HG03378 (cell line): ENCODE measurements around the gene MSI2.
"Not testable (repeated sequence)": the region's sequence is repeated elsewhere in the genome, so short reads cannot be mapped to it uniquely, and the experiment has no call there.

Experiments used
- ATAC-seq: cut with Tn5 transposase; IDR thresholded peaks from one replicate; pipeline ENCODE4 v1.9.1; 2021; ENCODE audit warnings: mild to moderate bottlenecking, moderate library complexity; ENCODE audit not compliant: unreplicated experiment

MSI2 gene

DNA sequence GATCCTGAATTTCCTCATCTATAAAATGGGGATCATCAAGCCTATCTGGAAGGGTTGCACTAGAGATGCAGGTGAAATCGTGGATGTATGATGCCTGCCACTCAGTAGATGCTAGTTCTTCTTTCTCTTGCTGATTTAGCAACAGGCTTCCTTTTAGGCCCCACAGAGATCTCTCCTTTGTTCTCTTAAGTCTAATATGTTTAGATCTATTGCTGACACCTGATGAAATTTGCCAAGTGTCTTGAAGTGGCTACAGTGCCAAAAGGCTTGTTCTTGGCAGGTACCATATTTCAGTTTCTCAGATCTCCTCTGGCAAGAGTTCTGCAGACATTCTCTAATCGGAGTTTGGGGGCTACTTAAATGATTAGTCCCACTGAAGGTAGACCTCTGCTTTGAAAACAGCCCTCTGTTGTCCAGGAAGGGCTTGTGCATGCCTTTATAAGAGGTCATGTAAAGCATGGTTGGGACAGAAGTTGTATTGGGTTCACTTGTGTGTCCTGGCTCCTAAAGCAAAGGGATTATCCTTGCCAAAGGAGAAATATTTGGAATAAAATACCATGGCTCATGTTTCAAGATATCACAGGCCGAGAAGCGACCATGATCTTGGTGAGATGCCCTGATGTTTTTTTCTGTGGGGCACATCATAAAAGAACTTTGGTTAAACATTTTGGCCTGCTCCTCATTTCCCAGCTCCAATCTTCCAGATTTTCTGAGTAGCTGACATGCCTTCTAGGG is 234.0 kb downstream of the MSI2 start:
- ATAC-seq: no peak

DNA sequence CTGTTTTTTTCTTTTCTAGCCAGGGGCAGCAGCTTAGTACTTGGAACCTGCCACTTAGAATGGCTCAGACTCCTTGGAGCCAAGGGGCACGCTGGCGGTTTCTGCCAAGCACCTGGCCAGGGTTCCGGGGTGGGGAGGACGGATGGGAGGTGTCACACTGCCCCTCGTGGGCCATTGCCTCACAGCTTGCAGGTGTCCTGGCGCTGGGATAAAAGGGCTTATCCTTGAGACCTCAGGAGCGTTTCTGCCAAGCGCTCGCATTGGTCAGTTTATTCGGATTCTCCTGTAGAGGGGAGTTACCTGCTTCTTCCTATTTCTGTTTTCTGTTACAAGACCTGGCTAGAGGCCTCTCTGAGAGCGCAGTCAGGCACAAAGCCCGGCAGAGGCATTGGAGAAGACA is 234.6 kb downstream of the MSI2 start:
- no peak for ATAC-seq

DNA sequence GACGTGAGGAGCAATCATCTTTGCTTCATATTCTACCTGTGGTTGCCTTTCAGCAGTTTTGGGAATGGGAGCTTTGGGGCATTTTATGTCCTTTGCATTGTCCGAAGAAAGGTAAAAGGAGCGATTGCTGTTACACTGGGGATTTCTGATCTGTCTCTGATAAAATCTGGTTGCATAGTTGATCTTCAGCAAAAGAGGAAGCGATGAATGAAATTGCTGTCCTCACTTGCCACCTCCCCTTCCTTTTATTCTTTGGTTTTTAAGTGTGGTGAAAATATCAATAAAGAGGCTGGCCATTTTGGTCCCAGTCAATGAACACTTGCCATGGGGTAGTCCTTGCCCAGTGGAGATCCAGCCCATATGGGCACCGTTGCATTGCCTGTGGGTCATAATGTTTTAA is 236.8 kb downstream of the MSI2 start:
- ATAC-seq: no peak

DNA sequence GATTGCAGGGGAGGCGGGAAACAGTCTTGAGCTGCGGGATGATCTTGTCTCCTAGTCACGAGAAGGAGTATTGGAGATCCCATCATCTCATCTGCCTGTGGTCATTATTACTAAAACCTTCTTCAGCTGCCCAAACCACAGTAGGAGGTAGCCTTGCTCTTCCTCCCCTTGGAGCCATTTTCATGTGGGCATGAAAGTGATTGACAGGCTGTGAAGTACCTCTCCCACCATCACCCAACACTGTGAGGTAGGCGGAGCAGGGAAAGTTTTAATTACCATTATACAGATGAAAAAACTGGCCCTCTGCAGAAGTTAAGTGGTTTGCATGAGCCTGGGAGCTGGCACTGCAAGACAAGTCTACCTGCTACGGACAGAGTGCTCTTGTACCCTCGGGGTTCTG is 237.3 kb downstream of the MSI2 start:
- ATAC-seq: no peak

DNA sequence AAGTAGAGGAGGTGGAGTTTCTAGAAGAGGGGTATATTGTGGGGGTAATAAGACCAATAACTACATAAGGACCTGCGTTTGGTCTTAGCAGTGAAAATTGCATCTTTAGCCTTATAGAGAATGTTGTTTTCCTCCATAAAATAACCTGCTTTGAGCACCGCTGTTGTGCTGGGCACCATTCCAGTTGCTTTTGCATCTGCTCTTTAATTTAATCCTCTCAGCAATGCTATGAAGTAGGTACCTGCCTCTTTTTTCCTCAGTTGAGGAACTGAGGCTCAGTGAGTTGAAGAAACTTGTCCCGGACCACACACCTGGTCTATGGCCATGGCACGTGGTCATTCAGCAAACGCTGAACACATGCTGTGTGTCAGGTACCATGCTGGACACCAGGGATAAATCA is 238.1 kb downstream of the MSI2 start:
- no peak for ATAC-seq

DNA sequence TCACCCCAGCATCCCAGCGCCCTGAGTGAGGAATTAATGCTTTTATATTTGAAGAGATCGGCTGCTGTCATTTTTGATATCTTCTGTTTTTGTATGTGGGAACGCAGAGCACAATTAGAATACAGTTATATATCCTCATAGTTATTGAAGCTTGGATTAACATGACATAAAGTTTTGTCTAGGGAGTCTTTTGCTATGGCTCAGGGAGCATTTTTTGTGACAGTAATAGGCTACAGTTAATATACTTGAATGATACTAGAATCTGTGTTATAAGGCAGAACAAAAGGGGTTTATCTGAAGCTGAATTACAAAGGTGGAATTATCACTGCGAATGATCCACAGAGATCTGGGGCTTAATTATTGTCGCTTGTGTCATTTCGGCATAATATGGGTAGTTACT is 239.4 kb downstream of the MSI2 start:
- no peak for ATAC-seq

DNA sequence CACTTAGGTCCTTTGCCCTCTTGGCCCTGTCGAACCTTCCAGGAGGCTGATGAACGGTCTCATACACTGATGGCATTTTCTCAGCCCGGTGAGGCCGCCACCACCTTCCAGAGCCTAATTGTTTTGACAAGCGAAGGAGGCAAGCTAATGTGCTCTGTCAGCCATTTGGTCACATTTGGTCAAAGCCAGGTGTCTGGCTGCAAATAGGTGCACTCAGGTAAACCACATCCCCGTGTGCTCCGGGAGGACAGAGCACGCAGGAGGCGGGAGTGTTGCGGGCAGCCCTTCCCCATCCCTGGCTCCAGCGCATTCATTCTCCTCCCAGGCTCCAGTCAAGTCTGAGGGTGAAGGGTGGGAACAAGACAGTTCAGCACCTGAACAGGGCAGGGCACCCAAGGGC is 240.1 kb downstream of the MSI2 start:
- ATAC-seq: no peak

DNA sequence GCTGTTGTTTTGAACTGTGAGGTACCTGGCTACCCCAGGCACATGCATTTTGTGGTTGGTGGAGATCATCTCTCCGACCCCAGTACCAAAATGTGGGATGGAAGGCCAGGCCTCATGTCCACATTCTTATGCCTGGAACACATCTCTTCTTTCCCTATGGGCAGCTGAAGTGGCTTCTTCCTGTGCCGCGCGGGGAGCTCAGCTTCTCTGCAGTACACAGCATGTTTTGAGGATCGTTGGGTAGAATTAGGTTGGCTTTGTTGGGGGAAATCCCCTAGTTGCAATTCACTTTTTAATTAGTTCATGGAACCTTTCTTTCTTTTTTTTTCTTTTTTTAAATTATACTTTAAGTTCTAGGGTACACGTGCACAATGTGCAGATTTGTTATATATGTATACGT is 242.1 kb downstream of the MSI2 start:
- ATAC-seq: no peak

DNA sequence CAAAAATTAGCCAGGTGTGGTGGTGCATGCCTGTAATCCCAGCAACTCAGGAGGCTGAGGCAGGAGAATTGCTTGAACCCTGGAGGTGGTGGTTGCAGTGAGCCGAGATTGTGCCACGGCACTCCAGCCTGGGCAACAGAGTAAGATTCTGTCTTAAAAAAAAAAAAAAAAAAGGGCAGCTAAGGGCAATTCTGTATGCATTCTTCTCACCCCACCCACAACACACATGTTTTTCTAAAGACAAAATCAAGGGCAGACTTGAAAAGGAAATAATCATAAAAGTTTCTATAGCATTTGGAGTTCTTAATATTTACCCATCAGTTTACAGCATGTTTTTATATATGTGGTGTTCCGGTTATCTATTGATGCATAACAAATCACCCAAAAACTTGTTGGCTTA is 242.9 kb downstream of the MSI2 start:
- not testable (repeated sequence) for ATAC-seq

DNA sequence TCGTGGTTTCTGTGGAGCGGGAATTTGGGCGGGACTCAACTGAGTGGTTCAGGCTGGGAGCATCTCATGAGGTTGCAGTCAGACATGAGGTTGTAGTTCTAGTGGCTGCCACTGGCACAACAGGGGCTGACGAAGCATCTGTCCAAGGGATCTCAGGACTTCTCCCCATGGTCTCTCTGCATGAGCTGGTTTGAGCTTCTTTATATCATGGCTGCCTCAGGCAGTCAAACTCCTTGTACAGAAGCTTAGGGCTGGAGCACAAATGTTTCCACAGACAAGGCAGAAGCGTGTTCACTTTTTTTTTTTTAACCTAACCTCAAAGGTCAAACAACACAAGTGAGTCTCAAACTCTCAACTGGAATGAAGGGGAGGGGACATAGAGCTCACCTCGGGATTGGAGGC is 243.3 kb downstream of the MSI2 start:
- ATAC-seq: no peak

DNA sequence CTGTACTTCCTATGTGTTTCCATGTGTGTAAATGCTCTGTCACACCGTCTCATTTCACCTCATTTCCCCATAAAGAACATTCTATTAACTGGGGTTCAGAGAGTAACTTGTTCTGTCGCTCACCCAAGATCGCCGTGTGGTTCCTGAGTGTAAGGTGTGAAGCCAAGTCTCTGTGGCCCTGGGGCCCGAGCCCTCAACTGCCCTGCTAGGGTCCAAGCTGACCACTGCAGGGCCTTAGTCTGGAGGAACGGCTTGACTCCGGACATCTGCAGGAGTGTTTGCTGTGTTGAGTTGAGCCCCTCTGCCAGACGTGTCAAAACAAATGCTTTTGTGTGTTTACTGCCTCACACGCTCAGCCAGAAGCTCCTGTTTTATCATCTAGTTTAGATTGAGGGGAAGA is 244.7 kb downstream of the MSI2 start:
- ATAC-seq: no peak

DNA sequence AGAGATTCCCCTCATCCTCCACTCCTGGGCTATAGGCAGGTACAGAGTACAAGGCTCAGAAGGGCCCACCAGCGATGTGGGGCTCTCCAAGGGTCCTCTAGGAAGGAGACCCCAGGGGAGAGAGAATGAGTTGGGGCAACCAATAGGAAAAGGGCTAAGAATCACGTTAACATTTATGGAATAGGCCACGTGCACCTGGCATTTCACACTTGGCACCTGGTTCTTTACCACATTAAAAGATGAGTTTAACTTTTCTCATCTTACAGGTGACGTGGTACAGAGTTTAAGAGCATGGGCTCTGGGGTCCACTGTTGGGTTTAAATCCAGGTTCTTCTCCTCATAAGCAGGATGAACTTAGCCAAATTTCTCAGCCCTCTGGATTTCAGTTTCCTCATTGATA is 245.7 kb downstream of the MSI2 start:
- ATAC-seq: no peak

DNA sequence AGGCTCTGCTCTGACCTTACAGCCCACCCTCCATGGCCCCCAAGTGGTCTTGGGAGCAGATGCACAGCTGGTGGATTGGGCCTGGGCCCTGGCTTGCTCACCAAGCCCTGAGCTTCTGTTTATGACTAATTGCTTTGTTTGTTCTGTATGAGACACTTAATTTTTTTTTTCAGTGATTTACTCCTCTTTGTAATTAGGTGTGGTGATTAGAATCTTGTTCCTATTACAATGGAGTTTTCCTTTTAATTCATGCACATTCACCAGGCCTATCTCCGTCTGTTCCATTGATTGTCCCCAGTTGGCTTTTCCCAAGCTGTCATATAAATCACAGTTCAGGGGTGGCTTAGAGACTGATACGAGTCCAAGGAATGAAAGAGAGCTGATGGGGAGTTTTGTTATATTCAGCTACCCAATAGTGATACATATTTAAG is 246.5 kb downstream of the MSI2 start:
- no peak for ATAC-seq

DNA sequence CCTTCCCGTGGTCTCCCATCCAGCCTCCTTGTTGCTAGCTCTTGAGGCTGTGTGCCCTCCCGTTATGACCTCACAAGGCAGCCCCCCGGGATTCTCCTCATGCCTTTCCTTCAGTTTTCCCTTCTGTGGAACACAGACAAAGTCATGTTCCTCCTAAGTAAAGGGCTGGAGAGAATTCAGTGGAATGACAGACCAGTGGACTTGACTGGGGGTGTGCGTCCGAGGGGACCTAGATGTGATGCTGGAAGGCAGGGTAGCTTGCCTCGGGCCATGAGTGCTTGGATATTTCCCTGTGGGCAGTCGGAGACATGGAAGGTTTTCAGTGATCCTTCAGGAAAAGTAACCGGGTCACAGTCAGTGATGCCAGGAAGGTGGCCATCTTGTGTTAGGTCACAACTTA is 247.9 kb downstream of the MSI2 start:
- no peak for ATAC-seq

DNA sequence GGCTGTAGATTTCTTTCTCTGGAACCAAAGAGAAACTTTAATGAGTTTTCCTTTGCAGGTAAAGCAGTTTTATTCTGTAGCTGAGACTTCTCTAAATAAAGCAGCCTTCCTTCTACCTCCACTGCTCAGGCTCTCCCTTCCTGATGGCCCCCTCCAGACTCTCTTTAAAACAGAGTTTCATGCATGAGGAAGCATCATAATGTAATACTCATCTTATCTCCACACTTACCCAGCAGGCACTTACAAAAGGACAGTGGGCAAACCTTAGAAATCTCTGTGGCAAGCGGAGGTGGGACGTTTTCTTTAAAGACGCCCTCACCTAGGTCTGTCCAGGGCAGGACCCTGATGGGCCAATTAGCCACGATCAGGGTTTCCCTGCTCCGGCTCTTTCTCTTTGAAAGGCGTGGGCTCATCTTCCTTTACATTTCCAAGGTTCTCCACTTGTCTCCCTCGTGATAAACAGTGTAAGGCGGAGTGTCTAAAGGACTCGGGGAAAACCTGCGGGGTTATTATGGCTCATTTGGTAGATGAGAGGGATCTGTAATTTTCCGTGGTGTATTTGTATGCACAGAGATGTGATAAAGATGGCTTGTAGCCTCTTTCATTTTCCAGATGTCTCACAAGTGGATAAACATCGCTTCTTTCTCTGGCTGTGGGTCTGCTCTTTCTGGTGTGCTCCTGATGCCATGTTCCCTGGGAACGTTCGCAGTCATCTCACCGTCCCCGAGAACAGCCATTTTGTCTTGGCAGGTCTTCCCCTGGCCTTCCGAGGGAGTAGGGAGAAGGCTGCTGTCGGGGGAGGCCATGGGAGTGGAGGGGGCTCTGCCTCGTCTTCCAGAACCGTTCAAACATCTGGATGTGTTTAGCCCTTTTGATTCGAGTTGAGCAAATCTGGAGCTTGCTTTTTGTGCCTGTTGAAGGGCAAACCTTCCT is 249.8 kb downstream of the MSI2 start:
- ATAC-seq: no peak

DNA sequence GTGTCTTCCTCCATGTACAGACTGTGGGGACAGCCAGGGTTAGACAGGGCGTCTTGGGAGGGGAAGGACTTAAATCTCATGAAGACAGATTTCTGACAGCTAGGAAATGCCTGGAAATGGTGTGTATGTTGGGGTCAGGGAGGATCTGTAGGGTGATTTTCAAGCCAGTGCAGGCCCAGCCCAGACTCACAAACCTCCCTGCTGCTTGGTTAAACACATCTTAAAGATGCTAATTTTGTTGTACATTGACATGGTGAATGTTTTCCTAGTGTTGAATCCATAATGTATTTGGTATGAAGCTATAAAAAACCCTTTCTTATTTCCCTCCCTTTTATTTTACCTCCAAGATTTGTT is 250.4 kb downstream of the MSI2 start:
- ATAC-seq: no peak

DNA sequence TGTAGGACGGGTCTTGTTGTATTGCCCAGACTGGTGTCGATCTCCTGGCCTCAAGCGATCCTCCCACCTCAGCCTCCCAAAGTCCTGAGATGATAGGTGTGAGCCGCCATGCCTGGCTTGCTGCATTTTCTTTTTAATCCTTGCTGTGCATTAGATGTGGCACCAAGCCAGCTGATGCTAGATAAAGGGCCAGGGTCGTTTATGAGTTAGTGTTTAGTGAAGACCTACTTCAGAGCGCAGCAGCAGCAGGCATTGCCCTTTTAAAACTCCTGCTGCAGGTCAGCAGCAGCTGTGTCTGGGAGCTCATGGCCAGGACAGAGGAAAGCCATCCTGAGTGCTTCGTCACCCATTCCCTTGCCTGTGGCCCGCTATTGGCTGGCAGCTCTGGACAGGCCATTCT is 251.5 kb downstream of the MSI2 start:
- ATAC-seq: no peak

DNA sequence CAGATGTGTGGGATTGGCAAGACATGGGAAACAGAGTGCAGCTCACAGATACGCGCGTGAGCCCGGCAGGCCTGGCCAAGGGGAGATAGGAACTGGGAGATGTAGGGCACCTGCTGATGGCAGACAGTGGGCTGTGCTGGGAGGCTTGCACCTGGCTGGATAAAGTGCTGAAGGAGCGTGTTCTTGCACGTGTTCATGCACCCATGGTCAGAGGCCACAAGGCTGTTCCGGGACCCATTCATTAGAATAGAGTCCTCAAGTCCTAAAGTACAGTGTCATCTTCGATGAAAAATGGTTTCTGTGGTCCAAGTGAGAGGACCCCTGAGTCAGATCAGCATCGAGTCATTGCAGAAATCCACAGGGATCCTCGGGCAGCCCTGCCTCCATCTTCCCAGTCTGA is 252.3 kb downstream of the MSI2 start:
- ATAC-seq: no peak

DNA sequence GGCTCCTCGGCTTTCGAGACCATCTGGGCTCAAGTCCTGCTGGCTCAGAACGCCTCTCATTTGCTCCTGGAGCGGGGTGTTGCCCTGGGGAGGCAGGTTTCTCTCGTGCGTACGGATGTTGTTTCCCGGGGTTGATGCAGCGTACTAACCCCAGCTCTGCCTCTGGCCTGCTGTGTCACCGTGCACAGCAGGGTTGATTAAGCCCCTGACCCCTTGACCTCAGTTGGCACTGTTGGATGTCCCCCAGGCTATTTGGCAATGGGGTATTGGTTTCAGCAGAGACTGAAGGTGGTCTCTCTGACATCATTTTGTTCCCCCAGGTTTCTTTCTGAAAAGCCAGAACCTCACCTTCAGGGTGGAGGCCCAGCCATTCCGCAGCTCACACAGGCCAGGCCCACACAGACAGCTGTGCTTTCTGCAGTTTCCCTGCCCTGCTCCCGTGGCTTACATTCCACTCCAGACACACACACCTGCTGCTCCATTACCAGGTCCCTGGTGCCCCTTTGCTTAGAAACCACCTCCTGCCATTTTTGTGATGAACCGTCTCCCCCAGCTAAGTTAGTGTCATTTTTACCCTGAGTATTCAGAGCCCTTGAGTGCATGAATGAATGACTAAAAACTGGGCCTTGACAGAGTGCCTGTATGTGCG is 255.3 kb downstream of the MSI2 start:
- no peak for ATAC-seq

DNA sequence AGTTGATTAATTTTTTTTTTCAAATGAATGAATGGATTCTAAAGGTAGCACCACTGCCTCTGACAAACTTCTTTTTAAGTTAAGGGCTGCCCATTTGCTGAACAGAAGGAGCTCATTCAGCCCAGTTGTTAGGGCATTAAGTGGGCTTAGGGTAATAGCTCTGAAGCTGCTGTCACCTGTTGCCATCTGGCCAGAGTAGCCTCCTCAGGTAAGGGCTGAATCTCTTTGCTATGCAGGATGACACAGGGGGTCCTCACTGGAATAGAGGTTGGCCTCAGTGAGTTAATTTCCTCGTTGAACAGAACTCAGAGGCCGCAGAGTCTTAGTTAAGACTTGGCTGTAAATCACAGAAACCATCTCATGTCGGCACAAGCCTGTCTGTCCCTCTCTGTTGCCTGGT is 255.9 kb downstream of the MSI2 start:
- ATAC-seq: no peak

DNA sequence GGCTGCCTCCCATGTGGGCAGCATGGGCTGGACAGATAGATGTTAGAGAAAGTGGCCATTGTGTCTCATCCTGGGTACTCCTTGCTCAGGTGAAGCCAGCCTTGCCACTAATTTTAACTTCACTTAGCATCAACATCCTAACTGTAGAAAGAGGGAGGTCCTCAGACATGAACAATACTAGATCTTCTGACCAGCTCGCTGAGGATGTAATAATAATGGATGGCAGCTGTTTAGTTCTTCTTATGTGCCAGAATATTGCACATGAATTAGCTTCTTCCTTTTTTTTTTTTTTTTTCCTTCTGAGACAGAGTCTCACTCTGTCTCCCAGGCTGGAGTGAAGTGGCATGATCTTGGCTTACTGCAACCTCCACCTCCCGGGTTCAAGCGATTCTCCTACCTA is 256.4 kb downstream of the MSI2 start:
- ATAC-seq: no peak

DNA sequence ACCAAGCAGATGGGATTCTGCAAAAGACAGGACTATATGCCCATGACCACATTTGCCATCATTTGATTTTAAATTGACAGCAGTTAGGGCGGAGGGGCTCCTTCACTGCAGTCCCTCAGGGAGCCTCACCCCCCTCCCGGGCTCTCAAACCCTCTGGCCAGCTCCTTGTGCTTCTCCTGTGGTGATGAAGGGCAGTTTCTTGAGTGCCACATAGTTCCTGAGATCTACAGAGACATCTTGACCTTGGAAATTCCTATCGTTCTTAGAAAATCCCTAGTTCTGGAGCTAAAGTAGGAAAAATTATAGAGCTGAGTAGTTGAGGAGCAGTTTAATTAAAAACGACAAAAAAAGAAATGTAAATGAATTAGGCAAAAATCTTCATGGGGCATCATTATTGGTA is 257.2 kb downstream of the MSI2 start:
- no peak for ATAC-seq
